Measurements from ENCODE around the gene HCFC1. TPM values are rescaled to one million over a fixed set of nuclear protein-coding genes. Genes with fewer than 3 reads are reported as not detected.
A peak's percentile ranks its signal among the peaks of the same experiment; 100 is the strongest.

Gene HCFC1
- total and polyA plus RNA-seq, 9 donors: 13.3 to 62.5 (median 43.2) TPM

DNA sequence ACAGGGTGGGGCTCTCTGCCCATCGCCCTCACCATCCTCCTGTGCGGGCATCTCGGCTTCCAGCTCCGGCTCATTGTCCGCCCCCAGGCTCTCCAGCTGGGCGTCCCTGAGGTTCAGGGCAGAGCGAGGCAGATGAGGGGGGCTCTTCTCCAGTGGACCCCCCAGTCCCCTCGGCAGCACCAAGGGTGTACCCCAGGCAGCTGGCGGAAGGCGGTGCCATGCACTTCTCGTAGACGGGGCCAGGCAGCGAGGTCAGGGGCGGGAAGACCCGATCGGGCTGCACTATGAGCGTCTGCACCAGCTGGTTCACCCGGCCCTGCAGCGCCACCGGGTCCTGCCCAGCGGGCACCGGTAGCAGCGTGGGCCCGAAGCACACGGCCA, 61.6 kb downstream of the HCFC1 start:
- WGBS, 3 donors: 89 to 94% (median 92%) methylated on average over 24 to 25 of the region's 25 CpGs
- H3K27ac ChIP-seq: no peak overlapping the region
- H3K4me3 ChIP-seq: no peak overlapping the region
- intact Hi-C loops (cut with DNase I): no loop called here
- TF ChIP-seq POLR2A (IDR thresholded peaks at IDR 0.05): no peak
- TF ChIP-seq EP300 (IDR thresholded peaks at IDR 0.05): no peak
- TF ChIP-seq, protein P1, sequence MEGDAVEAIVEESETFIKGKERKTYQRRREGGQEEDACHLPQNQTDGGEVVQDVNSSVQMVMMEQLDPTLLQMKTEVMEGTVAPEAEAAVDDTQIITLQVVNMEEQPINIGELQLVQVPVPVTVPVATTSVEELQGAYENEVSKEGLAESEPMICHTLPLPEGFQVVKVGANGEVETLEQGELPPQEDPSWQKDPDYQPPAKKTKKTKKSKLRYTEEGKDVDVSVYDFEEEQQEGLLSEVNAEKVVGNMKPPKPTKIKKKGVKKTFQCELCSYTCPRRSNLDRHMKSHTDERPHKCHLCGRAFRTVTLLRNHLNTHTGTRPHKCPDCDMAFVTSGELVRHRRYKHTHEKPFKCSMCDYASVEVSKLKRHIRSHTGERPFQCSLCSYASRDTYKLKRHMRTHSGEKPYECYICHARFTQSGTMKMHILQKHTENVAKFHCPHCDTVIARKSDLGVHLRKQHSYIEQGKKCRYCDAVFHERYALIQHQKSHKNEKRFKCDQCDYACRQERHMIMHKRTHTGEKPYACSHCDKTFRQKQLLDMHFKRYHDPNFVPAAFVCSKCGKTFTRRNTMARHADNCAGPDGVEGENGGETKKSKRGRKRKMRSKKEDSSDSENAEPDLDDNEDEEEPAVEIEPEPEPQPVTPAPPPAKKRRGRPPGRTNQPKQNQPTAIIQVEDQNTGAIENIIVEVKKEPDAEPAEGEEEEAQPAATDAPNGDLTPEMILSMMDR (IDR thresholded peaks at IDR 0.05): no peak
- no peaks in the 10 kb centered on the region for H3K9me3 ChIP-seq
- DNase-seq: no peak
- H3K36me3 ChIP-seq: no peaks in the 10 kb centered on the region
- no peaks in the 10 kb centered on the region for H3K4me1 ChIP-seq (ENCODE audit: insufficient read depth)
- no peaks in the 10 kb centered on the region for H3K27me3 ChIP-seq

DNA sequence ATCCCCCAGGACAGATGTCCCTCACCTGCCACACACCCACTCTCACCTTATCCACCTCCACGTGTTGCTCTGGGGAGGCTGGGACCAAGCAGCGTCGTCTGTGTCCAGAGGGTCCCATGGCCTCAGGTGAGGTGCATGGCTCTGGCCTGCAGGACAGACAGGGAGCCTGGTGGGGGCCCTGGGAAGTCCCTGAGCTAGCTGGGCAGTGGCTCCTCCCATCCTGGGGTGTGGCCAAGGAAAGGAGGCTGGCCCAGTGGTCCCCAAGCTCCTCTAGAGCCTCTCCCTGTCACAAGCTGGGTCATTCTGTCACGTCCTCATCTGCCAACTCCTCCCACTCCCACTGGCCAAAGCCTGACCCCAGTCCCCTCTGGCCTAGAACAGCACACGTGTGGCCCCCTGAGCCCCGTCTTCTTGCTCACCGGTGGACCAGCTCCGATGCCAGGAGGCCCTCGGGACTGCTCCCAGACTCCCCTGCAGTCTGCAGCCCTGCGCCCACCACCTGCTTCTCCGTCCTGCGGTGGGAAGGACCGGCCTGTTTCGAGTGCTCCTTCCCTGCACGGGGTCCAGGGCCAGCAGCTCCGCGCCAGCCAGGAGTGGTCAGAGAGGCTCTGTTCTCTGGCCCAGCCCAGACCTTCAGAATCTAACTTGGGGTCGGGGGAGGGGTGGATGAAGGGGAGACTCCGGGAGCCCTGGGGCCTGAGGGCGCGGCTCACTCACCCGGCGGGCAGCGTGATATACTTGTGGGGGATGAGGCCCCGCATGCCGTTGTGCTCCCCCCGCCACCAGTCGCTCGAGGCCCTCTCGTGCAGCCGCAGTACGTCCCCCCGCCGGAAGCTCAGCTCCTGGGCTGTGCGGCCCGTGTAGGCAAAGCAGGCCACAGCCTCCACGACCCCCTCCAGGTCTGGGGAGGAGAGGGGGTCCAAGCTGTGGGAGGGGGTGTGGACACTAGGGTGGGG, 62.3 kb downstream of the HCFC1 start:
- Histone ChIP-seq H3K4me1 (ENCODE audit: insufficient read depth) (no peaks in the 10 kb centered on the region), H3K27ac (no peak overlapping the region), H3K36me3 (no peaks in the 10 kb centered on the region), H3K9me3 (no peaks in the 10 kb centered on the region), H3K4me3 (no peak overlapping the region), H3K27me3 (no peaks in the 10 kb centered on the region)
- TF ChIP-seq, protein P1 (IDR thresholded peaks at IDR 0.05): no peak
- TF ChIP-seq POLR2A (IDR thresholded peaks at IDR 0.05) (no peak), EP300 (IDR thresholded peaks at IDR 0.05) (no peak)
- peak in 1 of 5 donors; percentile 12 for DNase-seq
- intact Hi-C loops (cut with DNase I): no loop called here
- WGBS, 3 donors: 71 to 82% (median 81%) methylated on average over 35 to 37 of the region's 37 CpGs

DNA sequence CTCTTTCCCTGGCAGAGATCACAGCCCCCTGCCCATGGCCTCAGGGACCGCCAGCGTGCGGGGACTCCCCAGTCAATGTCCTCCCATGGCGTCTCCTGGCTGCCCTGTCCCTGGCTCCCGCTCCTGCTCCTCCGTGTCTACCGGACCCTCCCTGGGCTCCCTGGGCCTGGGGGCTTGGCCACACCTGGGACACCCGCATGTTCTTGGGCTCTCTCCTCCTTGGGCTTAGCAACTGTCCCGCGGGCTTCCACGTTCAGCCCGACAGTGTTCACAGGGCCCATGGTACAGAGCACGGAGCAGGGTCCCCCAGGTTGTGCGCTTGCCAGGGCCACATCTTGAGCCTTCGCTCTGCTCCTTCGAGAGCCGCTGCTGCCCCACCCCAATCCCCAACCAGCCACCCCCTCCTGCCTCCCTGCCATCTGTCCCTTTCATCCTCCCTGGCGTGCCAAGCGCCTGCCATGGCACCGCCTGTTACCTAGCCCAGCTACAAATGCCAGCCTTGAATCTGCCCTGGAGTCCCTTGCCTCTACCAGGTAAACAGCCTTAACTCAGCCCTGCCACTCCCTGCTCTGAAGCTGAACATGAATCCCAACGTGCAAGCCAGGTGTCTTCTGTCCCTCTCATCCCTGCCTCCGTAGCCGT, 63.3 kb downstream of the HCFC1 start:
- intact Hi-C loops (cut with DNase I): no loop called here
- 84 to 88% (median 87%) methylated on average over 23 of the region's 23 CpGs for WGBS, 3 donors

DNA sequence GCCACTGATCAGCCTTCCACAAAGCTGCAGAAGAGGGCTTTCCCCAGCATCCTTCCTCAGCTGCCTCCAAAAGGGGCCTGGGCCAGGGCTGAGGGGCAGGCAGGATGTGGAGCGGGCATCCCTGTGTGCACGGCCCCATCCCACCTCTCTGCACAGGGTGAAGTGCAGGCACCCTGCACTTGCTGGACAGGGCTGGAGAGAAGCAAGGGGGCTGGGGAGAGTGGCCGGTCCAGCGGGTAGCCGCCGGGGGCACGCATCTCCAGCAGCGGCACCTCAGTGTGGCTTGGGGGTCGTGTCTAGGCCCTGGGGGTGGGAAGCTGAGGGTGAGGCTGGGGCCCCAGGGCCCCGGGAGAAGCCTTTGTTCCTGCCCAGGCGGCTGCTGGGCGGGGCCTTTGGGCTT, 64.2 kb downstream of the HCFC1 start:
- H3K4me1 ChIP-seq (ENCODE audit: insufficient read depth): no peaks in the 10 kb centered on the region
- no peak for DNase-seq
- no peaks in the 10 kb centered on the region for H3K27me3 ChIP-seq
- no peaks in the 10 kb centered on the region for H3K36me3 ChIP-seq
- no peaks in the 10 kb centered on the region for H3K9me3 ChIP-seq
- intact Hi-C loops (cut with DNase I): no loop called here
- no peak overlapping the region for H3K27ac ChIP-seq
- WGBS, 3 donors: 82 to 85% (median 83%) methylated on average over 12 of the region's 12 CpGs
- no peak overlapping the region for H3K4me3 ChIP-seq
- TF ChIP-seq POLR2A (IDR thresholded peaks at IDR 0.05): no peak
- TF ChIP-seq, protein P1 (IDR thresholded peaks at IDR 0.05): no peak
- TF ChIP-seq EP300 (IDR thresholded peaks at IDR 0.05): no peak

More for the DNA sequence above, 63.3 kb downstream of the HCFC1 start:
- H3K4me1 ChIP-seq (ENCODE audit: insufficient read depth): no peaks in the 10 kb centered on the region
- H3K36me3 ChIP-seq: no peaks in the 10 kb centered on the region
- DNase-seq: peak in 1 of 5 donors; percentile 11
- TF ChIP-seq POLR2A (IDR thresholded peaks at IDR 0.05) (no peak), EP300 (IDR thresholded peaks at IDR 0.05) (no peak)
- TF ChIP-seq, protein P1 (IDR thresholded peaks at IDR 0.05): no peak
- no peaks in the 10 kb centered on the region for H3K9me3 ChIP-seq
- no peak overlapping the region for H3K27ac ChIP-seq
- no peak overlapping the region for H3K4me3 ChIP-seq
- no peaks in the 10 kb centered on the region for H3K27me3 ChIP-seq

All from ovary (tissue), 9 donors.